Psoas muscle (tissue), 8 donors: Measurements from ENCODE around the gene MAML3. TPM values are rescaled to one million over a fixed set of nuclear protein-coding genes. Genes with fewer than 3 reads are reported as not detected.

Experiments
- ATAC-seq, 4 donors: fragments of 200-7000 bp; cut with Tn5 transposase; one replicate each; pipeline ENCODE4 v1.9.1; 2020; ENCODE audit warnings: moderate library complexity in 3 of 4, mild to moderate bottlenecking in 2 of 4
- DNase-seq, 2 donors: peaks; one replicate each; pipeline ENCODE4 v3.0.0-alpha.2; 2020
- H3K27ac ChIP-seq: fragments of 200-600 bp; one replicate; pipeline ENCODE4 v1.8.0; 2022
- H3K27me3 ChIP-seq, 3 donors: fragments of 200-600 bp in 1 of 3; one replicate each; pipeline versions ENCODE4 v1.6.1 to v1.8.0; 2013 to 2022; ENCODE audit warnings: low read length in 2 of 3, mild to moderate bottlenecking in 2 of 3, moderate library complexity in 1 of 3; ENCODE audit not compliant: insufficient read depth in 3 of 3
- H3K36me3 ChIP-seq, 2 donors: fragments of 200-600 bp in 1 of 2; one replicate each; pipeline versions ENCODE4 v1.6.1 to v1.8.0; 2013 to 2022; ENCODE audit warnings: low read depth in 1 of 2, mild to moderate bottlenecking in 1 of 2, moderate library complexity in 1 of 2; ENCODE audit not compliant: insufficient read depth in 1 of 2
- H3K4me1 ChIP-seq: fragments of 200-600 bp; one replicate; pipeline ENCODE4 v1.8.0; 2022
- H3K4me3 ChIP-seq: fragments of 200-600 bp; one replicate; pipeline ENCODE4 v1.8.0; 2022; ENCODE audit warnings: mild to moderate bottlenecking
- H3K9me3 ChIP-seq: fragments of 200-600 bp; one replicate; pipeline ENCODE4 v1.8.0; 2022
- WGBS, 3 donors: extraction: QIAGEN DNeasy Blood & Tissue Kit; methylation state at CpG; one replicate each; pipeline versions ENCODE4 v1.1.6 to v1.1.7; 2013; 5-methylcytosine and 5-hydroxymethylcytosine counted together
- intact Hi-C, 2 donors: fragments of 100-400 bp; cut with DNase I; formaldehyde crosslinking; loops; one replicate each; pipeline versions ENCODE4 v1.11.0 to v1.14.2; 2022
- polyA plus RNA-seq, 3 donors: library from polyadenylated mRNA; stranded (reverse); fragments of 200-250 nt; gene quantifications; one replicate each; pipeline ENCODE4 v1.2.3, GENCODE V29; 2013
- total RNA-seq, 4 donors: library from RNA; stranded (reverse); fragmentation: NEBNext Ultra II Directional in 2 of 4; extraction: Animal tissue kit (Norgen Biotek cat#: 25700) in 2 of 4; gene quantifications; one replicate each; pipeline versions ENCODE4 v1.2.1 to v1.2.4, GENCODE V29; 2021 to 2023
- TF ChIP-seq, protein P1 (sequence below): fragments of 200-600 bp; IDR thresholded peaks from one replicate; pipeline ENCODE4 v1.8.0; 2022; ENCODE audit warnings: antibody characterized with exemption
- donor health status: healthy with polysubstance abuse.
- donor health status: DM: no; HTN: no; CAD: no; lungs with moderate emphysema.
- donor health status: Bipolar disorder and iron deficiency.
- donor health status: healthy.
- donor health status: DM: yes; HTN: yes; CAD: no.
- donor health status: DM: no; HTN: no; CAD: no.
- donor health status: DM: no; HTN: no; CAD: no.
- donor health status: DM: yes; HTN: yes; CAD: no.

Gene MAML3
- total and polyA plus RNA-seq, 7 donors = 0.43 to 2.7 (median 0.74) TPM

GRCh38 chr4:139934708-139935195 is 219.2 kb downstream of the MAML3 start:
- 41 to 61% (median 44%) methylated on average over 3 of the region's 3 CpGs for WGBS, 3 donors
- Histone ChIP-seq H3K4me3 (no peak overlapping the region), H3K4me1 (no peaks in the 10 kb centered on the region), H3K27me3 (no peaks in the 10 kb centered on the region), H3K9me3 (no peaks in the 10 kb centered on the region), H3K27ac (no peak overlapping the region), H3K36me3 (no peaks in the 10 kb centered on the region)
- intact Hi-C loops = no loop called here
- no peak for ATAC-seq
- TF ChIP-seq, protein P1, sequence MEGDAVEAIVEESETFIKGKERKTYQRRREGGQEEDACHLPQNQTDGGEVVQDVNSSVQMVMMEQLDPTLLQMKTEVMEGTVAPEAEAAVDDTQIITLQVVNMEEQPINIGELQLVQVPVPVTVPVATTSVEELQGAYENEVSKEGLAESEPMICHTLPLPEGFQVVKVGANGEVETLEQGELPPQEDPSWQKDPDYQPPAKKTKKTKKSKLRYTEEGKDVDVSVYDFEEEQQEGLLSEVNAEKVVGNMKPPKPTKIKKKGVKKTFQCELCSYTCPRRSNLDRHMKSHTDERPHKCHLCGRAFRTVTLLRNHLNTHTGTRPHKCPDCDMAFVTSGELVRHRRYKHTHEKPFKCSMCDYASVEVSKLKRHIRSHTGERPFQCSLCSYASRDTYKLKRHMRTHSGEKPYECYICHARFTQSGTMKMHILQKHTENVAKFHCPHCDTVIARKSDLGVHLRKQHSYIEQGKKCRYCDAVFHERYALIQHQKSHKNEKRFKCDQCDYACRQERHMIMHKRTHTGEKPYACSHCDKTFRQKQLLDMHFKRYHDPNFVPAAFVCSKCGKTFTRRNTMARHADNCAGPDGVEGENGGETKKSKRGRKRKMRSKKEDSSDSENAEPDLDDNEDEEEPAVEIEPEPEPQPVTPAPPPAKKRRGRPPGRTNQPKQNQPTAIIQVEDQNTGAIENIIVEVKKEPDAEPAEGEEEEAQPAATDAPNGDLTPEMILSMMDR = no peak
- DNase-seq = no peak

DNA sequence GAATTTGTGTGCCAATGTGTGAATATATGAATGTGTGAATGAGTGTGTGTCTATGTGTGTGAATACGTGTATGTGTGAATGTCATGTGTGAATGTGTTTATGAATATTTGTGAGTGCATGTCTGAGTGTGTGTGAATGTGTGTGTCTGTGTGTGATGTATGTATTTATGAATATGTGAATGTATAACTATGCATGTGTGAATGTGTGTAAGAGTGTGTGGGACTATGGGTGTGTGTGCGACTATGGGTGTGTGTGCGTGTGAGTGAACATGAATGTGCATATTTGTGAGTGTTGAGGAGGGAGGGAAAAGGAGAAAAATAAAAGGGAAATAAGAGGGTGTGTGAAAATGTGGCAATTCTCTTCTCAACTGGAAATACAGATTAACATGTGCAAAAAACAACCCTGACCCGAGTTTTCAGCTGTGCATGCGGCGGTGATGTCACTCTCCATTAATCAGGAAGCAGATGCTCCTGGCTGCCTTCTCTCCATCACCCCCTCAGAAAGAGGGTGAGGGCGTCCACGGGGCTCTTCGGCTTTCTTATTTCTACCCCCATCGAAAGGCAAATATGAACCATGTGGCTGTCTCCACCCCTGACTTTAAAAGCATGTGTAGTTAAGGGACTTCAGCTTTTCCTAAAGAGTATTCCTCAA is 219.8 kb downstream of the MAML3 start:
- intact Hi-C loops = no loop called here
- TF ChIP-seq, protein P1 = no peak
- H3K27ac ChIP-seq = no peak overlapping the region
- no peaks in the 10 kb centered on the region for H3K4me1 ChIP-seq
- DNase-seq (no peak), ATAC-seq (no peak)
- H3K27me3 ChIP-seq = no peaks in the 10 kb centered on the region
- 47 to 57% (median 50%) methylated on average over 10 of the region's 10 CpGs for WGBS, 3 donors
- H3K36me3 ChIP-seq = no peaks in the 10 kb centered on the region
- H3K4me3 ChIP-seq = no peak overlapping the region
- H3K9me3 ChIP-seq = no peaks in the 10 kb centered on the region

- no peaks in the 10 kb centered on the region for H3K36me3 ChIP-seq
- no peak overlapping the region for H3K4me3 ChIP-seq
- H3K9me3 ChIP-seq = no peaks in the 10 kb centered on the region
- TF ChIP-seq, protein P1 = no peak
- ATAC-seq = no peak
- 77 to 83% (median 79%) methylated on average over 5 of the region's 5 CpGs for WGBS, 3 donors
- no peak overlapping the region for H3K27ac ChIP-seq
- no peaks in the 10 kb centered on the region for H3K4me1 ChIP-seq
- H3K27me3 ChIP-seq = no peaks in the 10 kb centered on the region
- intact Hi-C loops = no loop called here
- no peak for DNase-seq
These were observed 220.4 kb downstream of the MAML3 start for GRCh38 chr4:139933541-139933940.

DNA sequence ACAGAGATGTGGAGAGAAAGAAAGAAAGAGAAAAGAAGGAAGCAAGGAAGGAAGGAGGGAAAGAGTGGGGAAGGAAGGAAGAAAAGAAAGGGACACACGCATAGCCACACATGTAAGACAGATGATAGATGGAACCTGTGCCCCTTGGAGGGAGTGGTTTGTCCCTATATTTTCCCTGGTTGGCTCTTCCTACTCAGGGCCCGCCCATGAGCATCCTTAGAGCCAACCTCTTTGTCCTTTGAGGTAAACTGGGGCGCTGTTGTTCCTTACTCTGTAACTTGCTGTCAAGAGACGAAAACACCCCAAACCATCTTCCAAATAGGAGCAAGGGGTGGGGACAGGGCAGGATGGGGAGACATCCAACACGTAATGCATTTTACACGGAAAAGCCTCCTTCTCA is 220.9 kb downstream of the MAML3 start:
- TF ChIP-seq, protein P1 = no peak
- Histone ChIP-seq H3K9me3 (no peaks in the 10 kb centered on the region), H3K4me1 (no peaks in the 10 kb centered on the region), H3K36me3 (no peaks in the 10 kb centered on the region), H3K27ac (no peak overlapping the region), H3K4me3 (no peak overlapping the region), H3K27me3 (no peaks in the 10 kb centered on the region)
- 96 to 97% (median 97%) methylated on average over 6 of the region's 6 CpGs for WGBS, 3 donors
- no peak for ATAC-seq
- no peak for DNase-seq
- intact Hi-C loops = no loop called here

DNA sequence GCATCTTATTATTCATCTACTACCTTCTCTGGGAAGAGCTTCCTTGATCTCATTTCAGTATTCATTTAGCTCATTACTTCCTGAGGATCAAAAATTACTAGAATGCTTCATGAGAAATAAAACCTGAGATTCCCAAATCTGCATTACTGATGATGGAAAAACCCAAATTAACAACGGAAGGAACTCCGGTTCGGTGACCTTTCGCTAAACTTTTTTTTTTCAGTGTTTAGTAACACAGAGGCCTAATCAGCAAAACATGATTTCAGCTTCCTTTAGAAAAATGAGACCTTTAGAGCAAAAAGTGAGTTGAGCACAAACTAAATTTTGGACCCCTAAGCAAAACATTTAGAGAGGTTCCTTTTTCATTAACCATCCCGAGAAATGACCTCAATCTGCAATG is 229.2 kb downstream of the MAML3 start:
- H3K27ac ChIP-seq = no peak overlapping the region
- WGBS, 3 donors = 65 to 83% (median 81%) methylated on average over 5 of the region's 5 CpGs
- H3K9me3 ChIP-seq = no peaks in the 10 kb centered on the region
- no peaks in the 10 kb centered on the region for H3K36me3 ChIP-seq
- no peak for ATAC-seq
- H3K4me1 ChIP-seq = peaks cover 29% of the 10 kb centered on the region
- no peak overlapping the region for H3K4me3 ChIP-seq
- DNase-seq = no peak
- H3K27me3 ChIP-seq = no peaks in the 10 kb centered on the region
- TF ChIP-seq, protein P1 = no peak
- intact Hi-C loops = loop anchor here in 1 of 2 donors (5.0 to 10.0 kb wide), 3 partner anchors 60 to 228 kb away; partner anchors contain the start of gene MAML3
